Measurements from ENCODE around the gene FEZ2.
A peak's percentile ranks its signal among the peaks of the same experiment; 100 is the strongest.
"Not testable (repeated sequence)": the region's sequence is repeated elsewhere in the genome, so short reads cannot be mapped to it uniquely, and the experiment has no call there.

Gene FEZ2

GRCh38 chr2:36609507-36609906 lies 11.5 kb upstream of the FEZ2 start:
- TF ChIP-seq CTCF (IDR thresholded peaks at IDR 0.05; ENCODE audit: low read depth, low read length, missing control alignments) = no peak
- in situ Hi-C loops (cut with HindIII; ENCODE audit: low sequenced_read_pairs) = no loop called here
- H3K4me3 ChIP-seq (ENCODE audit: low read depth, low read length) = no peak overlapping the region
- DNase-seq (ENCODE audit: low read depth) = no peak

GRCh38 chr2:36607947-36608346 lies 10.0 kb upstream of the FEZ2 start:
- in situ Hi-C loops (cut with HindIII; ENCODE audit: low sequenced_read_pairs) = no loop called here
- H3K4me3 ChIP-seq (ENCODE audit: low read depth, low read length) = no peak overlapping the region
- DNase-seq (ENCODE audit: low read depth) = no peak
- TF ChIP-seq CTCF (IDR thresholded peaks at IDR 0.05; ENCODE audit: low read depth, low read length, missing control alignments) = no peak

GRCh38 chr2:36606925-36607324 lies 9.0 kb upstream of the FEZ2 start:
- in situ Hi-C loops (cut with HindIII; ENCODE audit: low sequenced_read_pairs) = no loop called here
- H3K4me3 ChIP-seq (ENCODE audit: low read depth, low read length) = no peak overlapping the region
- no peak for DNase-seq (ENCODE audit: low read depth)
- no peak for TF ChIP-seq CTCF (IDR thresholded peaks at IDR 0.05; ENCODE audit: low read depth, low read length, missing control alignments)

GRCh38 chr2:36605273-36605672 lies 7.3 kb upstream of the FEZ2 start:
- in situ Hi-C loops (cut with HindIII; ENCODE audit: low sequenced_read_pairs) = no loop called here
- no peak overlapping the region for H3K4me3 ChIP-seq (ENCODE audit: low read depth, low read length)
- no peak for TF ChIP-seq CTCF (IDR thresholded peaks at IDR 0.05; ENCODE audit: low read depth, low read length, missing control alignments)
- DNase-seq (ENCODE audit: low read depth) = no peak

GRCh38 chr2:36603629-36604028 lies 5.7 kb upstream of the FEZ2 start:
- DNase-seq (ENCODE audit: low read depth); in situ Hi-C loops (cut with HindIII; ENCODE audit: low sequenced_read_pairs); H3K4me3 ChIP-seq (ENCODE audit: low read depth, low read length): not testable (repeated sequence)

- in situ Hi-C loops (cut with HindIII; ENCODE audit: low sequenced_read_pairs) = no loop called here
- H3K4me3 ChIP-seq (ENCODE audit: low read depth, low read length) = peak overlapping the region; percentile 67
- TF ChIP-seq CTCF (IDR thresholded peaks at IDR 0.05; ENCODE audit: low read depth, low read length, missing control alignments) = no peak
- DNase-seq (ENCODE audit: low read depth) = no peak
Observed at GRCh38 chr2:36597003-36597531, 901 bp downstream of the FEZ2 start.

- TF ChIP-seq CTCF (IDR thresholded peaks at IDR 0.05; ENCODE audit: low read depth, low read length, missing control alignments) = no peak
- in situ Hi-C loops (cut with HindIII; ENCODE audit: low sequenced_read_pairs) = no loop called here
- DNase-seq (ENCODE audit: low read depth) = no peak
- peak overlapping the region; percentile 67 for H3K4me3 ChIP-seq (ENCODE audit: low read depth, low read length)
Observed at GRCh38 chr2:36596397-36596796, 1.6 kb downstream of the FEZ2 start.

Data from astrocyte of the cerebellum (primary cell).